GM19455 (cell line): ENCODE results near the gene ANO9.
"Not testable (repeated sequence)": the region's sequence is repeated elsewhere in the genome, so short reads cannot be mapped to it uniquely, and the experiment has no call there.

ENCODE experiments used
- ATAC-seq: cut with Tn5 transposase; IDR thresholded peaks from one replicate; pipeline ENCODE4 v1.9.1; 2021; ENCODE audit not compliant: unreplicated experiment

The ANO9 gene

GRCh38 chr11:405323-405953 lies 36.4 kb downstream of the ANO9 start:
- ATAC-seq, result no peak

- no peak for ATAC-seq
Observed at GRCh38 chr11:404551-405264, 37.1 kb downstream of the ANO9 start.

- ATAC-seq, result no peak
Observed at GRCh38 chr11:403761-404431, 37.9 kb downstream of the ANO9 start.

- no peak for ATAC-seq
Observed at GRCh38 chr11:403021-403760, 38.6 kb downstream of the ANO9 start.

GRCh38 chr11:401196-401595 lies 40.6 kb downstream of the ANO9 start:
- not testable (repeated sequence) for ATAC-seq

GRCh38 chr11:400241-400689 lies 41.5 kb downstream of the ANO9 start:
- ATAC-seq, result no peak

- ATAC-seq, result no peak
Observed at GRCh38 chr11:399731-400211, 42.0 kb downstream of the ANO9 start.

GRCh38 chr11:398826-399225 lies 43.0 kb downstream of the ANO9 start:
- no peak for ATAC-seq

- no peak for ATAC-seq
Observed at GRCh38 chr11:396948-397548, 44.8 kb downstream of the ANO9 start.

- ATAC-seq, result no peak
Observed at GRCh38 chr11:396511-396947, 45.3 kb downstream of the ANO9 start.

- no peak for ATAC-seq
Observed at GRCh38 chr11:395866-396265, 45.9 kb downstream of the ANO9 start.

- ATAC-seq, result no peak
Observed at GRCh38 chr11:394858-395655, 46.8 kb downstream of the ANO9 start.

- ATAC-seq, result no peak
Observed at GRCh38 chr11:394034-394857, 47.6 kb downstream of the ANO9 start, which contains the start of gene PKP3. PKP3 (plus strand) TSS chr11:394209; CDS start chr11:394293, 84 bp downstream.

GRCh38 chr11:393219-394033 lies 48.4 kb downstream of the ANO9 start:
- ATAC-seq, result no peak

GRCh38 chr11:392102-392777 lies 49.6 kb downstream of the ANO9 start:
- ATAC-seq, result no peak

GRCh38 chr11:391117-392017 lies 50.4 kb downstream of the ANO9 start:
- ATAC-seq, result no peak

- ATAC-seq, result no peak
Observed at GRCh38 chr11:390175-390574, 51.6 kb downstream of the ANO9 start.
